IMR-90 (cell line): ENCODE results near the gene LHPP. TPM values are rescaled to one million over a fixed set of nuclear protein-coding genes. Genes with fewer than 3 reads are reported as not detected.

Experiments used
- ATAC-seq: fragments of 200-7000 bp; cut with Tn5 transposase; 2 replicates; pipeline ENCODE4 v1.9.1; 2020; ENCODE audit warnings: low read depth, mild to moderate bottlenecking, moderate library complexity
- BruUV-seq: library from RNA; stranded (reverse); fragments of 400-500 nt; replicated peaks from 2 replicates; lab custom pipeline; 2021; lab: Mats Ljungman, UMichigan
- CTCF ChIA-PET: fragments of 300-600 bp; formaldehyde crosslinking; extraction: SDS; loops from one replicate; lab custom pipeline; 2021; ENCODE audit warnings: antibody characterized with exemption; lab: Yijun Ruan, JAX
- POLR2A ChIA-PET: fragments of 300-600 bp; sonication (Branson Sonifier 250); formaldehyde crosslinking; loops from one replicate; lab custom pipeline; 2022; ENCODE audit warnings: antibody characterized with exemption; ENCODE audit not compliant: unreplicated experiment; lab: Charles Lee
- DNase-seq: peaks from one replicate; pipeline ENCODE4 v3.0.0; 2013
- H2AFZ ChIP-seq: replicated peaks from 2 replicates; pipeline ENCODE3; 2013; ENCODE audit warnings: low read length, mild to moderate bottlenecking; ENCODE audit not compliant: poor library complexity
- H2AK5ac ChIP-seq: 2 replicates; pipeline ENCODE4 v1.6.1; 2013; ENCODE audit warnings: low read depth, low read length, inconsistent platforms
- H2AK9ac ChIP-seq: replicated peaks from 2 replicates; pipeline ENCODE3; 2013; ENCODE audit warnings: mild to moderate bottlenecking, low read depth, low read length, moderate library complexity; ENCODE audit not compliant: poor library complexity
- H2BK120ac ChIP-seq: 2 replicates; pipeline ENCODE4 v1.6.1; 2013; ENCODE audit warnings: low read depth, low read length, inconsistent platforms
- H2BK15ac ChIP-seq: 3 replicates; pipeline ENCODE4 v1.6.1; 2013; ENCODE audit warnings: low read depth, low read length, inconsistent platforms
- H2BK20ac ChIP-seq: 2 replicates; pipeline ENCODE4 v1.6.1; 2013; ENCODE audit warnings: low read depth, mild to moderate bottlenecking, inconsistent platforms, low read length, moderate library complexity
- H2BK5ac ChIP-seq: 2 replicates; pipeline ENCODE4 v1.6.1; 2013; ENCODE audit warnings: mild to moderate bottlenecking, low read depth, low read length, inconsistent platforms; ENCODE audit not compliant: poor library complexity, severe bottlenecking
- H3K14ac ChIP-seq: replicated peaks from 2 replicates; pipeline ENCODE4 v1.6.1; 2013; ENCODE audit warnings: low read depth, low read length, inconsistent platforms
- H3K18ac ChIP-seq: 2 replicates; pipeline ENCODE4 v1.6.1; 2013; ENCODE audit warnings: low read depth, low read length, control low read depth
- H3K23ac ChIP-seq: 2 replicates; pipeline ENCODE4 v1.6.1; 2013; ENCODE audit warnings: low read depth, low read length, inconsistent platforms
- H3K27ac ChIP-seq: 2 replicates; pipeline ENCODE4 v1.5.1; 2013; ENCODE audit warnings: mild to moderate bottlenecking, control low read depth, low read length; ENCODE audit not compliant: insufficient read depth
- H3K27me3 ChIP-seq: 2 replicates; pipeline ENCODE4 v1.6.1; 2013; ENCODE audit warnings: low read length; ENCODE audit not compliant: control insufficient read depth, insufficient read depth
- H3K36me3 ChIP-seq: 2 replicates; pipeline ENCODE4 v1.6.1; 2013; ENCODE audit warnings: low read length, mixed read lengths; ENCODE audit not compliant: control insufficient read depth, insufficient read depth
- H3K4ac ChIP-seq: 2 replicates; pipeline ENCODE4 v1.6.1; 2013; ENCODE audit warnings: low read depth, low read length, inconsistent platforms
- H3K4me1 ChIP-seq: 2 replicates; pipeline ENCODE4 v1.6.1; 2013; ENCODE audit warnings: low read length, mixed read lengths; ENCODE audit not compliant: control insufficient read depth, insufficient read depth
- H3K4me2 ChIP-seq: 2 replicates; pipeline ENCODE4 v1.6.1; 2013; ENCODE audit warnings: low read depth, mild to moderate bottlenecking, control low read depth, low read length, moderate library complexity
- H3K4me3 ChIP-seq: 2 replicates; pipeline ENCODE4 v1.5.1; 2013; ENCODE audit warnings: low read depth, mild to moderate bottlenecking, control low read depth, low read length, moderate library complexity; ENCODE audit not compliant: insufficient read depth
- H3K56ac ChIP-seq: 2 replicates; pipeline ENCODE4 v1.6.1; 2013; ENCODE audit warnings: low read length, inconsistent platforms; ENCODE audit not compliant: insufficient read depth; ENCODE audit errors: extremely low read depth
- H3K79me1 ChIP-seq, 2 experiments: 2 replicates each; pipeline ENCODE4 v1.6.1; 2013; ENCODE audit warnings: low read length in 2 of 2, inconsistent platforms in 1 of 2, low read depth in 1 of 2
- H3K9ac ChIP-seq: 2 replicates; pipeline ENCODE4 v1.6.1; 2013; ENCODE audit warnings: low read depth, low read length, control low read depth
- H3K9me1 ChIP-seq: 2 replicates; pipeline ENCODE4 v1.6.1; 2013; ENCODE audit warnings: low read length, inconsistent platforms; ENCODE audit not compliant: insufficient read depth
- H3K9me3 ChIP-seq: 2 replicates; pipeline ENCODE4 v1.6.1; 2013; ENCODE audit warnings: low read length; ENCODE audit not compliant: control insufficient read depth, insufficient read depth
- H4K20me1 ChIP-seq: 2 replicates; pipeline ENCODE4 v1.6.1; 2013; ENCODE audit warnings: low read length, inconsistent platforms; ENCODE audit not compliant: insufficient read depth
- H4K5ac ChIP-seq: 2 replicates; pipeline ENCODE4 v1.6.1; 2013; ENCODE audit warnings: mild to moderate bottlenecking, low read depth, low read length, control low read depth
- H4K8ac ChIP-seq, 2 experiments: 2 replicates each; pipeline ENCODE4 v1.6.1; 2013; ENCODE audit warnings: low read depth in 2 of 2, low read length in 2 of 2, control low read depth in 1 of 2, inconsistent platforms in 1 of 2
- H4K91ac ChIP-seq: 2 replicates; pipeline ENCODE4 v1.6.1; 2013; ENCODE audit warnings: low read depth, low read length, inconsistent platforms; ENCODE audit not compliant: insufficient read depth
- BHLHE40 ChIP-seq: fragments of 150-350 bp; IDR thresholded peaks from 2 replicates; pipeline ENCODE4 v1.6.1; 2016; ENCODE audit warnings: mild to moderate bottlenecking, low read depth, low read length
- CHD1 ChIP-seq: IDR thresholded peaks from 2 replicates; pipeline ENCODE4 v1.6.1; 2012; ENCODE audit warnings: low read depth, low read length, improper control_type of control experiment
- MAZ ChIP-seq: IDR thresholded peaks from 2 replicates; pipeline ENCODE4 v1.6.1; 2012; ENCODE audit warnings: low read depth, mild to moderate bottlenecking, low read length, improper control_type of control experiment, moderate library complexity, borderline replicate concordance
- NFE2L2 ChIP-seq: fragments of 150-350 bp; IDR thresholded peaks from 2 replicates; pipeline ENCODE4 v1.6.1; 2016; ENCODE audit warnings: low read depth, mild to moderate bottlenecking, low read length
- RFX5 ChIP-seq: IDR thresholded peaks from 2 replicates; pipeline ENCODE4 v1.8.0; 2012; ENCODE audit warnings: low read depth, mild to moderate bottlenecking, low read length, moderate library complexity
- USF2 ChIP-seq: fragments of 150-350 bp; IDR thresholded peaks from 2 replicates; pipeline ENCODE4 v1.6.1; 2017; ENCODE audit warnings: mild to moderate bottlenecking, antibody characterized with exemption, low read length, low read depth
- WGBS, 2 experiments: methylation state at CpG; one replicate each; pipeline versions ENCODE4 v1.1.5 to v1.1.7; 2013; ENCODE audit warnings: missing lambda C conversion rate in 2 of 2; ENCODE audit not compliant: insufficient read length in 1 of 2; ENCODE audit errors: extremely low coverage in 2 of 2; 5-methylcytosine and 5-hydroxymethylcytosine counted together
- dilution Hi-C: fragments of 300-500 bp; cut with HindIII; formaldehyde crosslinking; loops from one replicate; pipeline ENCODE4 v1.14.3; 2018; ENCODE audit warnings: low sequenced_read_pairs; ENCODE audit not compliant: unreplicated experiment
- in situ Hi-C: fragments of 300-500 bp; cut with MboI; formaldehyde crosslinking; loops from 3 replicates; pipeline ENCODE4 v1.14.3; 2019; ENCODE audit warnings: low sequenced_read_pairs, inconsistent platforms, mixed read lengths
- intact Hi-C: fragments of 100-400 bp; cut with micrococcal nuclease; formaldehyde crosslinking; loops from 2 replicates; pipeline ENCODE4 v1.10.0; 2022
- polyA plus RNA-seq, 3 experiments: library from polyadenylated mRNA; depleted of rRNA; stranded (reverse); fragments of >200 nt; gene quantifications; 2 replicates each; pipeline ENCODE4 v1.2.3, GENCODE V29; 2012; ENCODE audit warnings: low replicate concordance in 1 of 3
- total RNA-seq: library from RNA; depleted of rRNA; stranded (reverse); fragments of >200 nt; gene quantifications from 2 replicates; pipeline ENCODE4 v1.2.3, GENCODE V29; 2012

The LHPP gene
- total and polyA plus RNA-seq, 2 of the 4 experiments (the other 2 are of a cell fraction), result 2.7 to 8.3 TPM

DNA sequence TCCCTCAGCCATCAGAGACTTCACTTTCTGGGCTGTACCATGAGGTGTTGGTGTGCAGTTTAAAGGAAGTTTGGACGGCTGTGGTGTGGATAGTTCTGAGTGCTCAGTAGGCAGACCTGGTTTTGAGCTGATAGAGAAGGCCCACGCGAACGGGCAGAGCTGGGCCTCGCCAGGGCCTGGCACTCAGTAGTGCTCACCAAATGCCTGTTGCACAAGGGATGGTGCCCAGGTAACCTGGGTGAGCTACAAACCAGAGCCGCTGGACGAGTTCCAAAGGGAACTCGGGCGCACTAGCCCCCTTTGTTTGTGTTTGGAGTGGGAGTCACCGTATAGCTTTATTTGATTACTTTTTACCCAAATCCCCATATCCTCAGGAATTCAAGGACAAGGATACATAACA lies 95.5 kb downstream of the LHPP start:
- intact Hi-C loops (no loop called here), in situ Hi-C loops (no loop called here), dilution Hi-C loops (no loop called here)
- ChIA-PET CTCF (no interaction called here), POLR2A (interaction anchor here (0.5 kb wide), 1 partner anchor 117 kb away, joined by 3 read pairs; no protein-coding TSS in a partner anchor)
- TF ChIP-seq NFE2L2 (no peak), MAZ (no peak), USF2 (no peak), CHD1 (no peak), RFX5 (no peak), BHLHE40 (no peak)
- ATAC-seq, result no peak
- H3K23ac ChIP-seq, result no peak overlapping the region
- no peak overlapping the region for H3K18ac ChIP-seq
- H4K91ac ChIP-seq, result no peak overlapping the region
- no peaks in the 10 kb centered on the region; the same call in 1 of the 2 replicates for H3K27me3 ChIP-seq
- 100% methylated on average over 2 of the region's 10 CpGs; no CpG with 5 or more reads in 1 of the 2 experiments for WGBS, 2 experiments
- no peak overlapping the region for H3K14ac ChIP-seq
- no peaks in the 10 kb centered on the region for H3K36me3 ChIP-seq
- H2BK15ac ChIP-seq, result no peak overlapping the region
- H3K79me1 ChIP-seq, result no peaks in the 10 kb centered on the region
- H3K9me3 ChIP-seq, result no peaks in the 10 kb centered on the region
- no peak overlapping the region for H3K4me3 ChIP-seq
- BruUV-seq, result no TSS peak
- no peak overlapping the region for H2BK5ac ChIP-seq
- no peak overlapping the region for H4K8ac ChIP-seq
- H3K9ac ChIP-seq, result no peak overlapping the region
- H3K56ac ChIP-seq, result no peak overlapping the region
- no peaks in the 10 kb centered on the region for H3K4me1 ChIP-seq
- H2AFZ ChIP-seq, result no peak overlapping the region
- H2BK120ac ChIP-seq, result no peak overlapping the region
- H2BK20ac ChIP-seq, result no peak overlapping the region
- H3K4me2 ChIP-seq, result no peak overlapping the region
- H4K5ac ChIP-seq, result no peak overlapping the region
- H3K9me1 ChIP-seq, result no peaks in the 10 kb centered on the region
- no peaks in the 10 kb centered on the region for H4K20me1 ChIP-seq
- H2AK5ac ChIP-seq, result no peak overlapping the region
- no peak overlapping the region for H3K4ac ChIP-seq
- no peak overlapping the region for H2AK9ac ChIP-seq
- no peak overlapping the region for H3K27ac ChIP-seq
- DNase-seq, result no peak
